ENCODE measurements around the gene SHC2. TPM values are rescaled to one million over a fixed set of nuclear protein-coding genes. Genes with fewer than 3 reads are reported as not detected.
A peak's percentile ranks its signal among the peaks of the same experiment; 100 is the strongest.

Gene SHC2
- total RNA-seq, 1 experiment from 2014 or later = 16.6 TPM

DNA sequence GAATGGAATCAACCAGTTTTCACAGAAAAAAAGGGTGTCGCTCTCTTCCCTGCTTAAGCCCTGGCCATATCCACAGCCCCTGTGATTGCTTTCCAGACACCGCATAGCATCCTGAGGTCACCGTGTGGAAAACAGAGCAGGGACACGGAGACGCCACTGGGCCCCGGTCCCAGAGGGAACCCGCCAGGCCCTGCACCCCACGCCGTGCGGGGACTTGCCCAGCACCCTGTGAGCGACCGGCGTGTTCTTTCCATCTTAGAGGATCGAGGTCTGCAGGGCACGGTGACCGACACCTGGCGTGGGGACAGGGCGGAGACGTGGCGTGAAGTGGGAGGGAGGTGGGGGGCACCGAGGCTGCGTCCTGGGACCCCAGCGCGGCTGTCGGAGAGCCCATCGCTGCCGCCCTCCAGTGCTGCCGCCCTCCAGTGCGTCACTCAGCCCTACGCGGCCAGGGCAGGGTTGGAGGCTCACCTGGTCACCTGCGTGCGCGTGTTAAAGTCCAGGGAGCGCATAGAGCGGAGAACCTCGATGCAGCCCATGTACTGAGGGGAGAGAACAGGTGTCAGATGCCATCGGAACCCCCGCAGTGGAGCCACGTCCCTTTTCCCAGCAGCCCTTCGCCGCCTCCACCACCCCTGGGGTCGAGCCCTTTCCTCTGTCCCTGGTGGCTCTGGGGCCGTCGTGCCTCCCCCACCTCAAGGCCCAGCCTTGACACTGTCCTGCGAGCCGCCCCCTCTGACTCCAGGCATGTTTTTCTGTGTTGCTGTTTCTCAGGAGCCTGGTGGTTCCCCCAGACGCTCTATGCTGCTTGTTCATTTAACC, 20.2 kb downstream of the SHC2 start:
- Histone ChIP-seq H3K79me2 (ENCODE audit: insufficient read depth, low read length) (no peaks in the 10 kb centered on the region), H4K5ac (ENCODE audit: insufficient read length, low read depth, low read length) (no peak overlapping the region), H3K79me1 (ENCODE audit: insufficient read depth, low read depth, low read length, poor library complexity, severe bottlenecking) (no peaks in the 10 kb centered on the region), H3K14ac (ENCODE audit: insufficient read depth, low read length) (peak overlapping the region; percentile 22; the same call in 1 of the 2 replicates), H3K9ac (ENCODE audit: extremely low read depth, insufficient read length, low read length) (no peak overlapping the region), H3K27me3 (ENCODE audit: insufficient read depth, low read length) (no peaks in the 10 kb centered on the region; the same call in 1 of the 2 replicates), H3T11ph (ENCODE audit: low read length) (no peak overlapping the region), H3K23ac (ENCODE audit: insufficient read length, low read depth, low read length) (no peak overlapping the region), H3K9me3 (ENCODE audit: control insufficient read depth, low read depth, low read length) (no peaks in the 10 kb centered on the region), H3K27ac (ENCODE audit: insufficient read length, low read depth, low read length) (no peak overlapping the region), H2BK15ac (ENCODE audit: low read depth, low read length) (no peak overlapping the region), H3K56ac (ENCODE audit: insufficient read length, low read depth, low read length) (no peak overlapping the region), H2BK12ac (ENCODE audit: insufficient read length, low read depth, low read length) (no peak overlapping the region), H2BK5ac (ENCODE audit: insufficient read length, low read length) (no peak overlapping the region), H4K8ac (replicated peaks; ENCODE audit: insufficient read length, low read depth, low read length) (no peak overlapping the region), H2BK120ac (ENCODE audit: low read depth, low read length, poor library complexity, severe bottlenecking) (no peak overlapping the region), H2BK20ac (ENCODE audit: low read depth, low read length, poor library complexity, severe bottlenecking) (no peak overlapping the region), H3K23me2 (ENCODE audit: insufficient read length, low read depth, low read length, poor library complexity, severe bottlenecking) (peaks cover 2% of the 10 kb centered on the region), H2AK5ac (ENCODE audit: insufficient read length, low read length) (no peak overlapping the region), H3K4me2 (ENCODE audit: insufficient read depth, insufficient read length, low read length) (no peak overlapping the region), H3K18ac (ENCODE audit: insufficient read length, low read depth, low read length) (no peak overlapping the region), H4K20me1 (ENCODE audit: control insufficient read depth, insufficient read depth, insufficient read length) (no peaks in the 10 kb centered on the region), H2AFZ (ENCODE audit: low read length) (no peak overlapping the region), H3K4ac (ENCODE audit: low read depth, low read length) (no peak overlapping the region; the same call in 1 of the 2 replicates), H4K91ac (ENCODE audit: insufficient read length, low read depth, low read length) (no peak overlapping the region), H3K4me1 (ENCODE audit: insufficient read depth, low read length) (no peaks in the 10 kb centered on the region; the same call in 1 of the 2 replicates)
- no peak for DNase-seq
- no peak overlapping the region for H3K4me3 Mint-ChIP-seq
- H3K36me3 Mint-ChIP-seq (ENCODE audit: insufficient read depth in 1 of 3, low read depth in 3 of 3) = peaks cover 0 to 10% (median 5%) of the 10 kb centered on the region in 3 experiments; a peak in 4 of 7 replicates
- no CpG with 5 or more reads among the region's 48 CpGs for WGBS (ENCODE audit: extremely low coverage, insufficient read length, low lambda C conversion rate)
- peaks cover 4% of the 10 kb centered on the region for H3K27me3 Mint-ChIP-seq (ENCODE audit: low read depth)
- H3K27ac Mint-ChIP-seq = peak overlapping the region in 1 of 3 experiments; percentile 18; a peak in 2 of 7 replicates
- peaks cover 10 to 15% of the 10 kb centered on the region in 2 experiments for H3K4me1 Mint-ChIP-seq
- TF ChIP-seq, protein P1, sequence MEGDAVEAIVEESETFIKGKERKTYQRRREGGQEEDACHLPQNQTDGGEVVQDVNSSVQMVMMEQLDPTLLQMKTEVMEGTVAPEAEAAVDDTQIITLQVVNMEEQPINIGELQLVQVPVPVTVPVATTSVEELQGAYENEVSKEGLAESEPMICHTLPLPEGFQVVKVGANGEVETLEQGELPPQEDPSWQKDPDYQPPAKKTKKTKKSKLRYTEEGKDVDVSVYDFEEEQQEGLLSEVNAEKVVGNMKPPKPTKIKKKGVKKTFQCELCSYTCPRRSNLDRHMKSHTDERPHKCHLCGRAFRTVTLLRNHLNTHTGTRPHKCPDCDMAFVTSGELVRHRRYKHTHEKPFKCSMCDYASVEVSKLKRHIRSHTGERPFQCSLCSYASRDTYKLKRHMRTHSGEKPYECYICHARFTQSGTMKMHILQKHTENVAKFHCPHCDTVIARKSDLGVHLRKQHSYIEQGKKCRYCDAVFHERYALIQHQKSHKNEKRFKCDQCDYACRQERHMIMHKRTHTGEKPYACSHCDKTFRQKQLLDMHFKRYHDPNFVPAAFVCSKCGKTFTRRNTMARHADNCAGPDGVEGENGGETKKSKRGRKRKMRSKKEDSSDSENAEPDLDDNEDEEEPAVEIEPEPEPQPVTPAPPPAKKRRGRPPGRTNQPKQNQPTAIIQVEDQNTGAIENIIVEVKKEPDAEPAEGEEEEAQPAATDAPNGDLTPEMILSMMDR (conservative IDR thresholded peaks at IDR 0.05) = no peak
- H3K9me3 Mint-ChIP-seq = peaks cover 4 to 16% of the 10 kb centered on the region in 2 experiments; a peak in 3 of 5 replicates
